GM12878 (cell line): ENCODE data around the gene BICRA. TPM values are rescaled to one million over a fixed set of nuclear protein-coding genes. Genes with fewer than 3 reads are reported as not detected.
"Not testable (repeated sequence)": the region's sequence is repeated elsewhere in the genome, so short reads cannot be mapped to it uniquely, and the experiment has no call there.

Experiments used
- ATAC-seq: fragments of 200-7000 bp; cut with Tn5 transposase; 3 replicates; pipeline ENCODE4 v1.9.1; 2020; ENCODE audit warnings: mild to moderate bottlenecking, moderate library complexity
- BruUV-seq: library from RNA; stranded (reverse); fragments of 400-500 nt; replicated peaks from 2 replicates; lab custom pipeline; 2021; lab: Mats Ljungman, UMichigan
- CTCF ChIA-PET: fragments of 300-600 bp; sonication (Branson Sonifier 250); formaldehyde crosslinking; extraction: SDS; loops from one replicate; lab custom pipeline; 2021; ENCODE audit warnings: inconsistent platforms; lab: Yijun Ruan, JAX
- POLR2A ChIA-PET: fragments of 350-600 bp; formaldehyde crosslinking; extraction: SDS; loops from one replicate; lab custom pipeline; 2021; ENCODE audit warnings: inconsistent platforms; lab: Charles Lee
- RAD21 ChIA-PET: fragments of 300-600 bp; sonication (Branson Sonifier 250); formaldehyde crosslinking; loops from one replicate; lab custom pipeline; 2023; ENCODE audit warnings: antibody characterized with exemption; ENCODE audit not compliant: unreplicated experiment; lab: Charles Lee
- SMC1A ChIA-PET: fragments of 300-600 bp; sonication (Branson Sonifier 250); formaldehyde crosslinking; loops from one replicate; lab custom pipeline; 2023; ENCODE audit not compliant: unreplicated experiment, uncharacterized antibody; lab: Charles Lee
- DNase-seq: peaks from one replicate; pipeline ENCODE4 v3.0.0-alpha.2; 2011; ENCODE audit warnings: low read depth, low spot score
- FAIRE-seq: peaks from 3 replicates; lab custom pipeline; 2011; peaks lifted over from hg19 to GRCh38; lab: Jason Lieb, UNC
- H2AFZ ChIP-seq: 2 replicates; pipeline ENCODE4 v1.6.0; 2011; ENCODE audit warnings: low read depth, low read length, control low read depth; ENCODE audit not compliant: control insufficient read depth
- H3K27ac ChIP-seq: 2 replicates; pipeline ENCODE4 v1.5.1; 2011; ENCODE audit warnings: control low read depth; ENCODE audit not compliant: control insufficient read depth, insufficient read depth
- H3K27me3 ChIP-seq, 2 experiments: replicated peaks in 1 of 2; 2 replicates each; pipeline versions ENCODE4 v1.6.0 to v1.6.1; 2011; ENCODE audit warnings: low read length in 1 of 2; ENCODE audit not compliant: control insufficient read depth in 2 of 2, insufficient read depth in 2 of 2
- H3K36me3 ChIP-seq, 2 experiments: 2 replicates each; pipeline ENCODE4 v1.5.1; 2011; ENCODE audit warnings: low read length in 1 of 2; ENCODE audit not compliant: control insufficient read depth in 2 of 2, insufficient read depth in 2 of 2
- H3K4me1 ChIP-seq: 2 replicates; pipeline ENCODE4 v1.6.1; 2011; ENCODE audit warnings: mild to moderate bottlenecking, low read length, moderate library complexity, mixed read lengths; ENCODE audit not compliant: control insufficient read depth, insufficient read depth
- H3K4me2 ChIP-seq: 2 replicates; pipeline ENCODE4 v1.6.0; 2011; ENCODE audit warnings: control low read depth; ENCODE audit not compliant: control insufficient read depth, insufficient read depth
- H3K4me3 ChIP-seq: fragments of 200-600 bp; sonication (generic); 2 replicates; pipeline ENCODE4 v1.5.1; 2016
- H3K79me2 ChIP-seq: 2 replicates; pipeline ENCODE4 v1.6.0; 2011; ENCODE audit warnings: low read length; ENCODE audit not compliant: control insufficient read depth, insufficient read depth
- H3K9ac ChIP-seq: 2 replicates; pipeline ENCODE4 v1.8.0; 2011; ENCODE audit warnings: low read length, control low read depth, mixed read lengths; ENCODE audit not compliant: control insufficient read depth, insufficient read depth
- H3K9me3 ChIP-seq: replicated peaks from 3 replicates; pipeline ENCODE4 v1.5.1; 2011; ENCODE audit warnings: mild to moderate bottlenecking, low read length; ENCODE audit not compliant: control insufficient read depth, insufficient read depth
- H4K20me1 ChIP-seq: 2 replicates; pipeline ENCODE4 v1.6.0; 2011; ENCODE audit not compliant: control insufficient read depth, insufficient read depth
- BRCA1 ChIP-seq: IDR thresholded peaks from 2 replicates; pipeline ENCODE4 v1.6.1; 2011; ENCODE audit warnings: low read depth, low read length, improper control_type of control experiment
- CBFB ChIP-seq: IDR thresholded peaks from 2 replicates; pipeline ENCODE4 v1.6.1; 2016; ENCODE audit warnings: antibody characterized with exemption, low read depth
- CEBPB ChIP-seq, 2 experiments: fragments of 150-350 bp in 1 of 2; IDR thresholded peaks; 2 replicates each; pipeline ENCODE4 v1.6.1; 2012 to 2014; ENCODE audit warnings: low read depth in 2 of 2, low read length in 2 of 2, borderline replicate concordance in 1 of 2, inconsistent platforms in 1 of 2
- FOS ChIP-seq: IDR thresholded peaks from 3 replicates; pipeline ENCODE4 v1.6.1; 2011; ENCODE audit warnings: borderline replicate concordance; ENCODE audit not compliant: insufficient read length; ENCODE audit errors: extremely low read depth
- HSF1 ChIP-seq: fragments of 150-350 bp; IDR thresholded peaks from 2 replicates; pipeline ENCODE4 v1.6.1; 2014; ENCODE audit warnings: mild to moderate bottlenecking, low read depth, low read length
- SIN3A ChIP-seq: IDR thresholded peaks from 2 replicates; pipeline ENCODE4 v1.6.1; 2012; ENCODE audit warnings: low read depth, low read length, improper control_type of control experiment
- TCF12 ChIP-seq: IDR thresholded peaks from 2 replicates; pipeline ENCODE4 v1.6.1; 2011; ENCODE audit warnings: low read depth, mild to moderate bottlenecking, low read length
- WGBS: methylation state at CpG from one replicate; pipeline ENCODE4 v1.1.6; 2016; ENCODE audit warnings: low lambda C conversion rate; ENCODE audit not compliant: insufficient replicate concordance, insufficient coverage; ENCODE audit errors: missing lambda C conversion rate; 5-methylcytosine and 5-hydroxymethylcytosine counted together
- in situ Hi-C: fragments of 300-500 bp; cut with MboI; formaldehyde crosslinking; loops from 9 replicates; pipeline ENCODE4 v1.14.3; 2018; ENCODE audit warnings: mixed read lengths
- intact Hi-C: fragments of 100-400 bp; cut with micrococcal nuclease; formaldehyde crosslinking; loops from one replicate; pipeline ENCODE4 v1.14.2; 2022; ENCODE audit not compliant: unreplicated experiment
- polyA plus RNA-seq, 11 experiments: library from polyadenylated mRNA; depleted of rRNA in 4 of 11; unstranded in 6 of 11; stranded (reverse) in 5 of 11; fragments of >200 nt; fragmentation: Nextera tagmentation in 4 of 11; fragmentation: Illumina TruSeq in 1 of 11; extraction: Ambion mirVana in 4 of 11; extraction: Trizol in 1 of 11; gene quantifications; 1 replicate in 1 of 11; 2 replicates in 10 of 11; pipeline versions ENCODE4 v1.2.1 to v1.2.3, GENCODE V29; 2011 to 2016; ENCODE audit warnings: inconsistent platforms in 2 of 11, missing spikeins in 2 of 11, low read depth in 1 of 11
- total RNA-seq, 4 experiments: library from RNA; depleted of rRNA in 3 of 4; stranded (reverse); fragments of >200 nt in 3 of 4; fragmentation: Illumina TruSeq in 1 of 4; extraction: Trizol in 1 of 4; gene quantifications; 2 replicates each; pipeline versions ENCODE4 v1.2.1 to v1.2.3, GENCODE V29; 2013 to 2021

Gene BICRA
- total and polyA plus RNA-seq, 10 of the 15 experiments (the other 5 are each of a cell fraction or from before 2014, with no cell fraction given) = 0.11 to 15.3 (median 1.3) TPM

DNA sequence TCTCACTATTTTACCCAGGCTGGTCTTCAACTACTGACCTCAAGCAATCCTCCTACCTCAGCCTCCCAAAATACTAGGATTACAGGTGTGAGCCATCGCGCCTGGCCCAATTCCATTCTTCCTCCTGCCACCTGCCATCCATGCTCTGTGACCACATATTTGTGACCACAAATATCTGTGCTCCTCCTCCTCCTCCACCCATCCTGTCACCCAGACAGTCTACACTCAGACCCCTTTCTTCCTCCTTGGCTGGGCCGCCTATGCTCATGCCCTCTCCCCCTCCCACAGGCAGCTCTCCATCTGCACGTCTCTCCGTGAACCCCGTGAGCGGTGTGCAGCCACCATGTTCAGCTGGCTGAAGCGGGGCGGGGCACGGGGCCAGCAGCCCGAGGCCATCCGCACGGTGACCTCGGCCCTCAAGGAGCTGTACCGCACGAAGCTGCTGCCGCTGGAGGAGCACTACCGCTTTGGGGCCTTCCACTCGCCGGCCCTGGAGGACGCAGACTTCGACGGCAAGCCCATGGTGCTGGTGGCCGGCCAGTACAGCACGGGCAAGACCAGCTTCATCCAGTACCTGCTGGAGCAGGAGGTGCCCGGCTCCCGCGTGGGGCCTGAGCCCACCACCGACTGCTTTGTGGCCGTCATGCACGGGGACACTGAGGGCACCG is 107.5 kb downstream of the BICRA start:
- H4K20me1 ChIP-seq = no peaks in the 10 kb centered on the region
- WGBS = 62% methylated on average over 32 of the region's 32 CpGs
- ChIA-PET RAD21 (no interaction called here), CTCF (interaction anchor here (1.3 kb wide), 1 partner anchor 10 kb away, joined by 3 read pairs; no protein-coding TSS in a partner anchor), POLR2A (interaction anchor here (0.7 kb wide), 1 partner anchor 55 kb away, joined by 6 read pairs; no protein-coding TSS in a partner anchor), SMC1A (no interaction called here)
- H3K4me1 ChIP-seq = no peaks in the 10 kb centered on the region
- BruUV-seq = no TSS peak
- H3K79me2 ChIP-seq = no peaks in the 10 kb centered on the region
- H3K27me3 ChIP-seq = no peaks in the 10 kb centered on the region
- no peak for FAIRE-seq
- H3K4me2 ChIP-seq = no peak overlapping the region
- TF ChIP-seq HSF1 (no peak), BRCA1 (no peak), CBFB (no peak), TCF12 (no peak), FOS (no peak), CEBPB (IDR thresholded peaks at IDR 0.05; ENCODE audit: borderline replicate concordance in 1 of 2, low read depth in 2 of 2, low read length in 2 of 2) (no peak), SIN3A (no peak)
- intact Hi-C loops = no loop called here
- no peaks in the 10 kb centered on the region for H3K36me3 ChIP-seq
- H3K9ac ChIP-seq = no peak overlapping the region
- no peak overlapping the region for H2AFZ ChIP-seq
- no peak for DNase-seq
- ATAC-seq = no peak
- in situ Hi-C loops = no loop called here
- no peaks in the 10 kb centered on the region; the same call in 2 of the 3 replicates for H3K9me3 ChIP-seq
- H3K4me3 ChIP-seq = no peak overlapping the region
- no peak overlapping the region for H3K27ac ChIP-seq

DNA sequence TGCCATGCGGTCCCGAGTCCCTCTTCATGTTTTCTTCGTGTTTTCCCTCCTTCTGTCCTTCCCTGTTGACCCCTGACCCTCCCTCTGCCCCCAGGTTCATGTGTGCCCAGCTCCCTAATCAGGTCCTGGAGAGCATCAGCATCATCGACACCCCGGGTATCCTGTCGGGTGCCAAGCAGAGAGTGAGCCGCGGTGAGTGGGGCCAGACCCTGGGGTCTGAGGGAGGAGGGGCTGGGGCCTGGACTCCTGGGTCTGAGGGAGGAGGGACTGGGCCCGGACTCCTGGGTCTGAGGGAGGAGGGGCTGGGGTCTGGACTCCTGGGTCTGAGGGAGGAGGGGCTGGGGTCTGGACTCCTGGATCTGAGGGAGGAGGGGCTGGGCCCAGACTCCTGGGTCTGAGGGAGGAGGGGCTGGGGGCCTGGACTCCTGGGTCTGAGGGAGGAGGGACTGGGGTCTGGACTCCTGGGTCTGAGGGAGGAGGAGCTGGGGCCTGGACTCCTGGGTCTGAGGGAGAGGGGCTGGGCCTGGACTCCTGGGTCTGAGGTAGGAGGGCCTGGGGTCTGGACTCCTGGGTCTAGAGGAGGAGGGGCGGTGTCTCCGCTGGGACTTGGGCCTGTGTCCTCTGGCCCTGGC is 109.6 kb downstream of the BICRA start:
- ChIA-PET CTCF (interaction anchor here (0.7 kb wide), 1 partner anchor 282 kb away, joined by 3 read pairs; no protein-coding TSS in a partner anchor), SMC1A (interaction anchor here (0.6 kb wide), 1 partner anchor 23 kb away, joined by 3 read pairs; no protein-coding TSS in a partner anchor)
- WGBS = 68% methylated on average over 10 of the region's 11 CpGs
- POLR2A ChIA-PET, DNase-seq, H3K9ac ChIP-seq, H3K27me3 ChIP-seq, H3K36me3 ChIP-seq, H4K20me1 ChIP-seq, H3K4me1 ChIP-seq, H3K9me3 ChIP-seq, BruUV-seq, H3K4me2 ChIP-seq, intact Hi-C loops, RAD21 ChIA-PET, ATAC-seq, FAIRE-seq, H2AFZ ChIP-seq, H3K27ac ChIP-seq, H3K4me3 ChIP-seq, H3K79me2 ChIP-seq, in situ Hi-C loops: not testable (repeated sequence)
